ENCODE measurements around the gene IGF1R.

The IGF1R gene

DNA sequence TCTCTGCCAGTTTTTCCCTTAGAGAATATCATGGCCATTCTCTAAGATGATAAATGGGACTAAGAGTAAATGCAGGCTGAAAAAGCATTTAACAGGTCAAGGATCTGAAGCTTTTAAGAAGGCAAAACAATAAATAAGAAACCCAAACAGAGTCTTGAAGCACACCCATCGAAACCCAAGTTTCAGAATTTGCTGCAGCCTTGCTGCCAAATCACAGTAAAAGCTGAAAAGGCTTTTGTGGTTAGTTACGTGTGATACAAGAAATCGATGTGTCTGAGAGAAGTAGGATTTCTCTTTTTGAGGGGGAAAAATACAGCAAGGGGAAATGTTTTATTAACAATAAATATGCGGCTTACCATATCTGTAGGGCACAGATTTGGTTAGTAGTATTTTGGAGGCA is 92.0 kb downstream of the IGF1R start:
- H3K27me3 ChIP-seq (ENCODE audit: insufficient read depth, low read length, poor library complexity): no peaks in the 10 kb centered on the region
- H3K4me3 ChIP-seq (ENCODE audit: low read depth in 1 of 2, low read length in 2 of 2): no peak overlapping the region
- no peak overlapping the region for H2AFZ ChIP-seq (ENCODE audit: low read depth, low read length)
- peaks cover 80% of the 10 kb centered on the region for H4K20me1 ChIP-seq (ENCODE audit: insufficient read depth, low read length)
- H3K36me3 ChIP-seq (ENCODE audit: insufficient read depth, low read length): no peaks in the 10 kb centered on the region
- H3K4me2 ChIP-seq (ENCODE audit: insufficient read depth, low read length): no peak overlapping the region
- DNase-seq (no peak), ATAC-seq (ENCODE audit: insufficient read depth, low read depth) (no peak)
- H3K4me1 ChIP-seq (ENCODE audit: insufficient read depth, low read length): no peaks in the 10 kb centered on the region
- peaks cover 81% of the 10 kb centered on the region for H3K79me2 ChIP-seq (ENCODE audit: insufficient read depth, low read length)
- H3K9me3 ChIP-seq (ENCODE audit: insufficient read depth, low read length, severe bottlenecking): no peaks in the 10 kb centered on the region
- no peak overlapping the region for H3K27ac ChIP-seq (ENCODE audit: low read length)
- TF ChIP-seq EZH2 (IDR thresholded peaks at IDR 0.05; ENCODE audit: borderline replicate concordance, low read depth, low read length, severe bottlenecking): no peak
- TF ChIP-seq, protein P1, sequence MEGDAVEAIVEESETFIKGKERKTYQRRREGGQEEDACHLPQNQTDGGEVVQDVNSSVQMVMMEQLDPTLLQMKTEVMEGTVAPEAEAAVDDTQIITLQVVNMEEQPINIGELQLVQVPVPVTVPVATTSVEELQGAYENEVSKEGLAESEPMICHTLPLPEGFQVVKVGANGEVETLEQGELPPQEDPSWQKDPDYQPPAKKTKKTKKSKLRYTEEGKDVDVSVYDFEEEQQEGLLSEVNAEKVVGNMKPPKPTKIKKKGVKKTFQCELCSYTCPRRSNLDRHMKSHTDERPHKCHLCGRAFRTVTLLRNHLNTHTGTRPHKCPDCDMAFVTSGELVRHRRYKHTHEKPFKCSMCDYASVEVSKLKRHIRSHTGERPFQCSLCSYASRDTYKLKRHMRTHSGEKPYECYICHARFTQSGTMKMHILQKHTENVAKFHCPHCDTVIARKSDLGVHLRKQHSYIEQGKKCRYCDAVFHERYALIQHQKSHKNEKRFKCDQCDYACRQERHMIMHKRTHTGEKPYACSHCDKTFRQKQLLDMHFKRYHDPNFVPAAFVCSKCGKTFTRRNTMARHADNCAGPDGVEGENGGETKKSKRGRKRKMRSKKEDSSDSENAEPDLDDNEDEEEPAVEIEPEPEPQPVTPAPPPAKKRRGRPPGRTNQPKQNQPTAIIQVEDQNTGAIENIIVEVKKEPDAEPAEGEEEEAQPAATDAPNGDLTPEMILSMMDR (IDR thresholded peaks at IDR 0.05; ENCODE audit: borderline replicate concordance, extremely low read depth, low read length, poor library complexity, severe bottlenecking): no peak
- H3K9ac ChIP-seq (ENCODE audit: low read depth, low read length): no peak overlapping the region

GRCh38 chr15:98740963-98741362 is 92.6 kb downstream of the IGF1R start:
- no peak for DNase-seq
- H3K27ac ChIP-seq (ENCODE audit: low read length): no peak overlapping the region
- H3K9ac ChIP-seq (ENCODE audit: low read depth, low read length): no peak overlapping the region
- H3K9me3 ChIP-seq (ENCODE audit: insufficient read depth, low read length, severe bottlenecking): no peaks in the 10 kb centered on the region
- peaks cover 78% of the 10 kb centered on the region for H4K20me1 ChIP-seq (ENCODE audit: insufficient read depth, low read length)
- H3K4me2 ChIP-seq (ENCODE audit: insufficient read depth, low read length): no peak overlapping the region
- no peaks in the 10 kb centered on the region for H3K4me1 ChIP-seq (ENCODE audit: insufficient read depth, low read length)
- no peaks in the 10 kb centered on the region for H3K36me3 ChIP-seq (ENCODE audit: insufficient read depth, low read length)
- TF ChIP-seq, protein P1 (IDR thresholded peaks at IDR 0.05; ENCODE audit: borderline replicate concordance, extremely low read depth, low read length, poor library complexity, severe bottlenecking): no peak
- no peak for TF ChIP-seq EZH2 (IDR thresholded peaks at IDR 0.05; ENCODE audit: borderline replicate concordance, low read depth, low read length, severe bottlenecking)
- no peak for ATAC-seq (ENCODE audit: insufficient read depth, low read depth)
- peaks cover 83% of the 10 kb centered on the region for H3K79me2 ChIP-seq (ENCODE audit: insufficient read depth, low read length)
- H2AFZ ChIP-seq (ENCODE audit: low read depth, low read length): no peak overlapping the region
- H3K4me3 ChIP-seq (ENCODE audit: low read depth in 1 of 2, low read length in 2 of 2): no peak overlapping the region
- no peaks in the 10 kb centered on the region for H3K27me3 ChIP-seq (ENCODE audit: insufficient read depth, low read length, poor library complexity)

DNA sequence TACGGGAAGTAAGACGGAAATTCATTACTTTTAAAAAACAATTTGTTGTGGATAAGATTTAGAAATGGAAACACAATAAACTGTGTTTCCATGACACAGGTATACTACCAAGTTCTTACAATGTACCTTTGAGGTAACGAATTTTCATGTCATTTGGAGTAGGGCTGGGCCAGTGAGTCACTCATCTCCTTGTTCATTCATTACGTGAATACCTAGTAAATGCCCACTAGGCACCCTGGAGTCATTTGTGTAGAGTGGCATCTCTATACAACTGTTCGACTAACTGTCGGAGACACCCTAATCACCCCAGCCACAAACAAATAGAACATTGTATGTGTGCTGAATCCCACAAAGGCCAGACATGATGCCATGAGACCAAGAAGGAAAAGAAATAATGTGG is 94.8 kb downstream of the IGF1R start:
- Histone ChIP-seq H4K20me1 (ENCODE audit: insufficient read depth, low read length) (peaks cover 73% of the 10 kb centered on the region), H3K4me1 (ENCODE audit: insufficient read depth, low read length) (no peaks in the 10 kb centered on the region), H3K9me3 (ENCODE audit: insufficient read depth, low read length, severe bottlenecking) (no peaks in the 10 kb centered on the region), H3K27me3 (ENCODE audit: insufficient read depth, low read length, poor library complexity) (no peaks in the 10 kb centered on the region), H3K36me3 (ENCODE audit: insufficient read depth, low read length) (no peaks in the 10 kb centered on the region), H3K4me2 (ENCODE audit: insufficient read depth, low read length) (no peak overlapping the region), H3K79me2 (ENCODE audit: insufficient read depth, low read length) (peaks cover 84% of the 10 kb centered on the region), H2AFZ (ENCODE audit: low read depth, low read length) (no peak overlapping the region), H3K4me3 (ENCODE audit: low read depth in 1 of 2, low read length in 2 of 2) (no peak overlapping the region), H3K27ac (ENCODE audit: low read length) (no peak overlapping the region), H3K9ac (ENCODE audit: low read depth, low read length) (no peak overlapping the region)
- DNase-seq (no peak), ATAC-seq (ENCODE audit: insufficient read depth, low read depth) (no peak)
- TF ChIP-seq, protein P1 (IDR thresholded peaks at IDR 0.05; ENCODE audit: borderline replicate concordance, extremely low read depth, low read length, poor library complexity, severe bottlenecking): no peak
- no peak for TF ChIP-seq EZH2 (IDR thresholded peaks at IDR 0.05; ENCODE audit: borderline replicate concordance, low read depth, low read length, severe bottlenecking)

DNA sequence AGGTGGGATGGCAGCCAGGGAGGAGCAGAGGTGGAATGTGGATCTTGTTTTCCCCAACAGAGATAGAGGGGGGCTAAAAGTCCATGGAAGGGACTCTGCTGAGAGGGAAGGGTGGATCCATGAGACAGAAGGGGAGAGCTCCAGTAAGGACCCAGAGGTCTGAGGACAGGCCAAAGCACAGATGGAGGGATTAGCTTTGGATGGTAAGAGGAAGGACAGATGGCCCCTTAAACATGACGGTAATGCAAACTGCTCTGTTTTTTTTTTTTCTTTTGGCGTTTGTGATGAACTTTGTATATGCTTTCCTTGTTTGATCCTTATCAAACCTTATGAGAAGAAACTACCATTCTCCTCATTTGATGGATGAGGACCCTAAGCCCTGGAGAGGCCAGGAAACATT is 96.2 kb downstream of the IGF1R start:
- Histone ChIP-seq H3K4me3 (ENCODE audit: low read depth in 1 of 2, low read length in 2 of 2) (no peak overlapping the region), H4K20me1 (ENCODE audit: insufficient read depth, low read length) (peaks cover 66% of the 10 kb centered on the region)
- TF ChIP-seq EZH2 (IDR thresholded peaks at IDR 0.05; ENCODE audit: borderline replicate concordance, low read depth, low read length, severe bottlenecking): no peak
- TF ChIP-seq, protein P1 (IDR thresholded peaks at IDR 0.05; ENCODE audit: borderline replicate concordance, extremely low read depth, low read length, poor library complexity, severe bottlenecking): no peak

More for the DNA sequence above, 96.2 kb downstream of the IGF1R start:
- Histone ChIP-seq H3K4me2 (ENCODE audit: insufficient read depth, low read length) (no peak overlapping the region), H3K9ac (ENCODE audit: low read depth, low read length) (no peak overlapping the region), H2AFZ (ENCODE audit: low read depth, low read length) (no peak overlapping the region), H3K27me3 (ENCODE audit: insufficient read depth, low read length, poor library complexity) (no peaks in the 10 kb centered on the region), H3K9me3 (ENCODE audit: insufficient read depth, low read length, severe bottlenecking) (no peaks in the 10 kb centered on the region), H3K27ac (ENCODE audit: low read length) (no peak overlapping the region), H3K79me2 (ENCODE audit: insufficient read depth, low read length) (peaks cover 79% of the 10 kb centered on the region), H3K36me3 (ENCODE audit: insufficient read depth, low read length) (no peaks in the 10 kb centered on the region), H3K4me1 (ENCODE audit: insufficient read depth, low read length) (no peaks in the 10 kb centered on the region)
- DNase-seq: no peak
- ATAC-seq (ENCODE audit: insufficient read depth, low read depth): no peak

Measured in DND-41 (cell line).